CD4-positive, alpha-beta T cell treated with Interleukin-17A for 1 hour (primary cell): ENCODE data around the gene IFITM1.
"Not testable (repeated sequence)": the region's sequence is repeated elsewhere in the genome, so short reads cannot be mapped to it uniquely, and the experiment has no call there.

Source experiments
- DNase-seq: peaks from one replicate; pipeline ENCODE4 v3.0.0-alpha.2; 2020

Gene IFITM1

GRCh38 chr11:350033-350722 lies 36.3 kb downstream of the IFITM1 start:
- not testable (repeated sequence) for DNase-seq

- no peak for DNase-seq
These were observed 36.9 kb downstream of the IFITM1 start for GRCh38 chr11:350723-351255.

DNA sequence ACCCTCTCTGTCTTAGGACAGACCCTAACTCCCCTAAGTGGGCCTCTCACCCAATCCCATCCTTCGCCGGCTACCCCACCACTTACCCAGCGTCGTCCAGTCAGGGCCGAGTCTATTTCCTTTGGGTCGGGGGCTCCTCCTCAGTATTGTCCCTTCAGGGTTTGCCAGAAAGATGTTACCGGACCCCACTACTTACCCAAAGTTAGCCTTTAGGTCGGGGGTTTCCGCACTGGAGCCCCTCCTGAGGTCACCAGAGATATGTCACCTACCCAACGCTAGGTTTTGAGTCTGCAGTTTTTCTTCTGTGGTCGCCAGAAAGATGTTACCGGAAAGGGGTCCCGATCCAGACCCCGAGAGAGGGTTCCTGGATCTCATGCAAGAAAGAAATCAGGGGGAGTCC lies 37.6 kb downstream of the IFITM1 start:
- no peak for DNase-seq

- no peak for DNase-seq
These were observed 38.7 kb downstream of the IFITM1 start for GRCh38 chr11:352456-353031.

DNA sequence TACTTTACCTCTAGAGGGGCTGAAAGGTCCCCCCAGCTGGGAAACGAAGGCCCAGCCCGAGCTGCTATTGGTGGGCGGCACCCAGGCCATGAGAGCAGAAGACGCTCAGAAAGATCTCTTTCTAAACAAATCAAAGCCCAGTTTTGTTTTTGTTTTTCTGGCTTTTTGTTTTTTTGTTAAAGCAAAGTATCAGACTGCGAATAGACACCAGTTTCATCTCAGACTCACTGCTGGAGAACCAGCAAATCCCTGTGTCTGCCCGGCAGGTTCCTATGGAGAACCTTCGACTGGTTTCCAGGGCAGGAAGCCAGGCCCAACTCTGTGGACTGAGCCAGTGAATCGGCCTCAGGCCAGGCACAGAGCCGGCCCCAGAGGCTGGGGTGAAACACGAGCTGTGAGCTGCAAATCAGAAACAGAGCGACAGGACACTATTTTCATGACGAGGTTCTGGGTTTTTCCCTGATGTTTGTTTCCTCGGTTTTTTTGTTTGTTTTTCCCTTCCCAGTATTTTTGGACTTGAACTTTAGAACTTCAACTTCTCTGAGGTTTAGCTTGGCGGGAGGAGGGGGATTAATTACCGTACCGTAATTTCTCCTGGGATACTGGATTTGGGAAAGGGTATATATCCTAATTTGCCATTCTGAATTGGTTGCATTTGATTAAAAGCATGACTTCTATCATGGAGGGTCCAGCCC lies 39.5 kb downstream of the IFITM1 start:
- no peak for DNase-seq

DNA sequence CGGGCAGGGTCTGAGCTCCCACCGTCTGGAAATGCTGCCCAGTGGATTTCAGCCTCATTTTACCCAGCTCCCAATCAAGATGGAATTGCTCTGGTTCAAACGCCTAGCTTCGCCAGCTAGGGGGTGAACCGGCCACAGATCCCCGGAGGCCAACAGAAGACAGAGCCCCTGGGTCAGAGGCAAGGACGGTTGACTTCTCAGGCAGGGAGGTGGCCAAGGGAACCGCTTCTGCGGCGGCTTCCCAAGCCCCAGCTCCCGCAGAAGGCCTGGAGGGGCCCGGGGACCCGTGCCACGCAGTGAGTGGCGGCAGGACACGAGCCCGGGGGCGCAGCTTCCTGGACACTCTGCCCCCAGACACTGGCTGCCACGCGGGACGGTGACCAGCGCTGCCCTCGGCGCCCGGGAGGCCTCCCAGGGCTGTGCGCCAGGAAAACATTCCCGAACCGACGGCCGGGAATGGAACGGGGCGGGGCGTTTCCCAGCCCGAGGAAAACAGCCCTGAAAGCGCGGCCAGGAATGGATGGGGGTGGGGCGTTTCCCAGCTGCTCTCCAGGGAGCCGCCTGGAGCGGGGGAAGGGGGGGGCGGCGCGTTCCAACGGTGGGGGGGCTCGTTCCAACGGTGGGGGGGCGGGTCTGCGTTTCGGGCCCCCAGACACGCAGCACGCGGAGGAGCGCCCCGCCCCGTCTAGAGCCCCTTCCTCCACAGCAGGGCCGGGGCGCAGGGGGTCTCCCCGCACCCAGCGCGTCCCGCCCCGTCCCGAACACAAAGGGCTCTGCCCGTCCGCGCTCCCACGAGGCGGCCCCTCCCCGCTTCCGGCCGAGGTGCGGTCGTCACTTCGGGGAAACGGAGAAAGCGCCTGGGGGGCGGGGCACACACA lies 42.0 kb downstream of the IFITM1 start:
- DNase-seq, result peak; percentile 87

DNA sequence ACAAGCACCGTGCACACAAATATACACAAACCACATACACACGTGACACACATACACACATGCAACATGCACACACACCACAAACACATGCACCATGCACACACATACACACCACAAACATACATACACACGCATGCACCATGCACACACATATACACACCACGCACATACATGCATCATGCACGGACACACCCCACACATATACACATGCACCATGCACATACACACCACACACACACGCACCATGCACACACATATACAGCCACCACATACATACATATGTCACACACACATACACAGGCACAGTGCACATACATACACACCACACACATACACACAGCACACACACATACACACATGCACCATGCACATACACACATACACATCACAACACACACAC lies 42.8 kb downstream of the IFITM1 start:
- DNase-seq, result no peak

GRCh38 chr11:357582-357981 lies 43.7 kb downstream of the IFITM1 start:
- no peak for DNase-seq

GRCh38 chr11:358129-358800 lies 44.4 kb downstream of the IFITM1 start:
- DNase-seq, result no peak

GRCh38 chr11:359181-359714 lies 45.4 kb downstream of the IFITM1 start:
- peak; percentile 50 for DNase-seq

GRCh38 chr11:360326-361280 lies 46.8 kb downstream of the IFITM1 start:
- DNase-seq, result no peak

GRCh38 chr11:362642-363442 lies 49.0 kb downstream of the IFITM1 start:
- DNase-seq, result no peak

GRCh38 chr11:363443-363805 lies 49.6 kb downstream of the IFITM1 start:
- not testable (repeated sequence) for DNase-seq

DNA sequence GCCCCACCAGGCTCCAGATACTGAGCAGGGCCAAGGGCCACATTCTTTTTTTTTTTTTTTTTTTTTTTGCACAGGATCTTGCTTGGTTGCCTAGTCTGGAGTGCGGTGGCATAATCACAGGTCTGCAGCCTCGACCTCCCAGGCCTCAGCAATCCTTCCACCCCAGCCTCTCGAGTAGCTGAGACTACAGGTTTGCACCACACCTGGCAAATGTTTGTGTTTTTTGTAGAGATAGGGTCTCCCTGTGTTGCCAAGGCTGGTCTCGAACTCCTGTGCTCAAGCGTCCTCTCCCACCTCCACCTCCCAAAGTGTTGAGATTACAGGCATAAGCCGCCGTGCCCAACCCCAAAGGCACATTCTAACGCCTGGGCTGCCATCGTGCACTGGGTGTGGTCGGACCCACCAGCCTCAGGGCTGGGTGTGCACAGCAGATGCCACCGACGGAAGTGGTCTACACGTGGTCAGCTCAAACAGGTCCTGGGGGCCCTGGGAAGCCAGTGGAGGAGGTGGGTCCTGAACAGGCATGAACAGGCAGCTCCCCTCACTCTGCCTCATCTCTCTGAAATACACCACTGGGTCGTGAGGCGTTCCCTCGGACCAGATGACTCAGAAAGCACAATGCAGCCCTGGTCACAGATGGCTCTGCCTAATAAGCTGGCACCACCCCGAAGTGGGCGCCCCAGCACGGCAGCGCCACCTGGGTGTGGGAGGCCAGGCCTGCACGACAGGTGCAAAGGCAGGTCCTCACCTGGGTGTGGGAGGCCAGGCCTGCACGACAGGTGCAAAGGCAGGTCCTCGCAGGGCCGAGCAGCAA lies 50.3 kb downstream of the IFITM1 start:
- peak; percentile 81 for DNase-seq
